T-helper 1 cell treated with Interleukin-12 subunit alpha and Interleukin-12 subunit beta and Interleukin-4 antibody, amounts not matched to agents 30 μg/mL and 1 μg/mL, for 36 hours (primary cell): ENCODE results near the gene GRIK1.

Source experiments
- H3K27ac Mint-ChIP-seq: one replicate; pipeline ENCODE4 v1.8.0; 2021; ENCODE audit warnings: mild to moderate bottlenecking, mixed read lengths
- H3K27me3 Mint-ChIP-seq: one replicate; pipeline ENCODE4 v1.8.0; 2021; ENCODE audit warnings: low read depth, mixed read lengths
- H3K36me3 Mint-ChIP-seq: one replicate; pipeline ENCODE4 v1.8.0; 2021; ENCODE audit warnings: low read depth, mixed read lengths
- H3K4me1 Mint-ChIP-seq: one replicate; pipeline ENCODE4 v1.8.0; 2021; ENCODE audit warnings: low read depth, mixed read lengths
- H3K4me3 Mint-ChIP-seq: one replicate; pipeline ENCODE4 v1.8.0; 2021; ENCODE audit warnings: mild to moderate bottlenecking, moderate library complexity, mixed read lengths
- H3K9me3 Mint-ChIP-seq: one replicate; pipeline ENCODE4 v1.8.0; 2021; ENCODE audit warnings: mixed read lengths

GRIK1 gene

GRCh38 chr21:29642551-29643245 is 297.1 kb downstream of the GRIK1 start:
- Mint-ChIP-seq H3K4me3 (no peak overlapping the region), H3K9me3 (peaks cover 2% of the 10 kb centered on the region), H3K27me3 (no peaks in the 10 kb centered on the region), H3K4me1 (peaks cover 2% of the 10 kb centered on the region), H3K36me3 (no peaks in the 10 kb centered on the region), H3K27ac (no peak overlapping the region)

- no peak overlapping the region for H3K27ac Mint-ChIP-seq
- no peaks in the 10 kb centered on the region for H3K27me3 Mint-ChIP-seq
- peaks cover 2% of the 10 kb centered on the region for H3K4me1 Mint-ChIP-seq
- H3K36me3 Mint-ChIP-seq = no peaks in the 10 kb centered on the region
- H3K4me3 Mint-ChIP-seq = no peak overlapping the region
- H3K9me3 Mint-ChIP-seq = peaks cover 2% of the 10 kb centered on the region
Observed at GRCh38 chr21:29641635-29642550, 297.9 kb downstream of the GRIK1 start.

GRCh38 chr21:29641001-29641634 is 298.7 kb downstream of the GRIK1 start:
- H3K27ac Mint-ChIP-seq = no peak overlapping the region

GRCh38 chr21:29640080-29640508 is 299.7 kb downstream of the GRIK1 start:
- no peak overlapping the region for H3K4me3 Mint-ChIP-seq
- H3K4me1 Mint-ChIP-seq = peaks cover 2% of the 10 kb centered on the region
- H3K9me3 Mint-ChIP-seq = peaks cover 2% of the 10 kb centered on the region
- no peak overlapping the region for H3K27ac Mint-ChIP-seq
- no peaks in the 10 kb centered on the region for H3K36me3 Mint-ChIP-seq
- no peaks in the 10 kb centered on the region for H3K27me3 Mint-ChIP-seq

More at GRCh38 chr21:29641001-29641634, 298.7 kb downstream of the GRIK1 start:
- H3K4me3 Mint-ChIP-seq = no peak overlapping the region
- no peaks in the 10 kb centered on the region for H3K27me3 Mint-ChIP-seq
- peaks cover 2% of the 10 kb centered on the region for H3K9me3 Mint-ChIP-seq
- no peaks in the 10 kb centered on the region for H3K36me3 Mint-ChIP-seq
- peaks cover 2% of the 10 kb centered on the region for H3K4me1 Mint-ChIP-seq

GRCh38 chr21:29639366-29640079 is 300.3 kb downstream of the GRIK1 start:
- peaks cover 2% of the 10 kb centered on the region for H3K4me1 Mint-ChIP-seq
- peaks cover 2% of the 10 kb centered on the region for H3K9me3 Mint-ChIP-seq
- H3K4me3 Mint-ChIP-seq = no peak overlapping the region
- H3K27ac Mint-ChIP-seq = no peak overlapping the region
- no peaks in the 10 kb centered on the region for H3K27me3 Mint-ChIP-seq
- no peaks in the 10 kb centered on the region for H3K36me3 Mint-ChIP-seq

GRCh38 chr21:29638761-29639327 is 301.0 kb downstream of the GRIK1 start:
- no peak overlapping the region for H3K4me3 Mint-ChIP-seq
- H3K9me3 Mint-ChIP-seq = peaks cover 2% of the 10 kb centered on the region
- H3K27ac Mint-ChIP-seq = no peak overlapping the region
- peaks cover 2% of the 10 kb centered on the region for H3K4me1 Mint-ChIP-seq
- H3K27me3 Mint-ChIP-seq = no peaks in the 10 kb centered on the region
- no peaks in the 10 kb centered on the region for H3K36me3 Mint-ChIP-seq

GRCh38 chr21:29638138-29638537 is 301.7 kb downstream of the GRIK1 start:
- Mint-ChIP-seq H3K27ac (no peak overlapping the region), H3K9me3 (peaks cover 2% of the 10 kb centered on the region), H3K4me1 (peaks cover 2% of the 10 kb centered on the region), H3K4me3 (no peak overlapping the region), H3K27me3 (no peaks in the 10 kb centered on the region), H3K36me3 (no peaks in the 10 kb centered on the region)

GRCh38 chr21:29637553-29637952 is 302.2 kb downstream of the GRIK1 start:
- peaks cover 2% of the 10 kb centered on the region for H3K4me1 Mint-ChIP-seq

GRCh38 chr21:29637134-29637533 is 302.7 kb downstream of the GRIK1 start:
- H3K36me3 Mint-ChIP-seq = no peaks in the 10 kb centered on the region
- H3K4me3 Mint-ChIP-seq = no peak overlapping the region
- H3K27me3 Mint-ChIP-seq = no peaks in the 10 kb centered on the region
- peaks cover 2% of the 10 kb centered on the region for H3K4me1 Mint-ChIP-seq
- H3K27ac Mint-ChIP-seq = no peak overlapping the region
- H3K9me3 Mint-ChIP-seq = peaks cover 2% of the 10 kb centered on the region

More at GRCh38 chr21:29637553-29637952, 302.2 kb downstream of the GRIK1 start:
- H3K4me3 Mint-ChIP-seq = no peak overlapping the region
- no peak overlapping the region for H3K27ac Mint-ChIP-seq
- peaks cover 2% of the 10 kb centered on the region for H3K9me3 Mint-ChIP-seq
- no peaks in the 10 kb centered on the region for H3K27me3 Mint-ChIP-seq
- no peaks in the 10 kb centered on the region for H3K36me3 Mint-ChIP-seq

- Mint-ChIP-seq H3K36me3 (no peaks in the 10 kb centered on the region), H3K4me3 (no peak overlapping the region), H3K27ac (no peak overlapping the region)
Observed at GRCh38 chr21:29634418-29634817, 305.4 kb downstream of the GRIK1 start.

GRCh38 chr21:29633756-29634155 is 306.0 kb downstream of the GRIK1 start:
- no peaks in the 10 kb centered on the region for H3K36me3 Mint-ChIP-seq
- H3K9me3 Mint-ChIP-seq = no peaks in the 10 kb centered on the region

More at GRCh38 chr21:29634418-29634817, 305.4 kb downstream of the GRIK1 start:
- Mint-ChIP-seq H3K9me3 (no peaks in the 10 kb centered on the region), H3K27me3 (no peaks in the 10 kb centered on the region), H3K4me1 (no peaks in the 10 kb centered on the region)

GRCh38 chr21:29630441-29630840 is 309.4 kb downstream of the GRIK1 start:
- Mint-ChIP-seq H3K9me3 (no peaks in the 10 kb centered on the region), H3K4me3 (no peak overlapping the region), H3K36me3 (no peaks in the 10 kb centered on the region), H3K27ac (no peak overlapping the region), H3K4me1 (no peaks in the 10 kb centered on the region), H3K27me3 (no peaks in the 10 kb centered on the region)

More at GRCh38 chr21:29633756-29634155, 306.0 kb downstream of the GRIK1 start:
- Mint-ChIP-seq H3K27me3 (no peaks in the 10 kb centered on the region), H3K4me3 (no peak overlapping the region), H3K27ac (no peak overlapping the region), H3K4me1 (no peaks in the 10 kb centered on the region)

- H3K4me3 Mint-ChIP-seq = no peak overlapping the region
Observed at GRCh38 chr21:29627905-29628304, 311.9 kb downstream of the GRIK1 start.

More at GRCh38 chr21:29627905-29628304, 311.9 kb downstream of the GRIK1 start:
- H3K4me1 Mint-ChIP-seq = no peaks in the 10 kb centered on the region
- H3K27ac Mint-ChIP-seq = no peak overlapping the region
- H3K36me3 Mint-ChIP-seq = no peaks in the 10 kb centered on the region
- no peaks in the 10 kb centered on the region for H3K27me3 Mint-ChIP-seq
- H3K9me3 Mint-ChIP-seq = no peaks in the 10 kb centered on the region
